Heart left ventricle (tissue), 16 donors: ENCODE data around the gene MVB12B. TPM values are rescaled to one million over a fixed set of nuclear protein-coding genes. Genes with fewer than 3 reads are reported as not detected.

Experiments used
- ATAC-seq, 4 donors: fragments of 200-7000 bp; cut with Tn5 transposase; one replicate each; pipeline ENCODE4 v1.9.1; 2020 to 2022; ENCODE audit warnings: moderate library complexity in 4 of 4, mild to moderate bottlenecking in 3 of 4, moderate number of reproducible peaks in 1 of 4
- DNase-seq, 5 donors: peaks; one replicate each; pipeline ENCODE4 v3.0.0-alpha.2; 2020
- H3K27ac ChIP-seq, 12 donors: fragments of 200-600 bp; sonication (generic) in 4 of 12; one replicate each; pipeline versions ENCODE4 v1.5.0 to v1.8.0; 2016 to 2022; ENCODE audit warnings: mild to moderate bottlenecking in 2 of 12
- H3K27me3 ChIP-seq, 9 donors: fragments of 200-600 bp; sonication (generic) in 2 of 9; one replicate each; pipeline versions ENCODE4 v1.5.1 to v1.8.0; 2016 to 2022; ENCODE audit warnings: mild to moderate bottlenecking in 3 of 9
- H3K36me3 ChIP-seq, 9 donors: fragments of 200-600 bp; sonication (generic) in 2 of 9; one replicate each; pipeline versions ENCODE4 v1.5.0 to v1.8.0; 2018 to 2022; ENCODE audit warnings: mild to moderate bottlenecking in 2 of 9
- H3K4me1 ChIP-seq, 12 donors: fragments of 200-600 bp; sonication (generic) in 4 of 12; one replicate each; pipeline versions ENCODE4 v1.5.0 to v1.8.0; 2016 to 2022; ENCODE audit warnings: mild to moderate bottlenecking in 3 of 12
- H3K4me3 ChIP-seq, 12 donors: fragments of 200-600 bp; sonication (generic) in 4 of 12; one replicate each; pipeline versions ENCODE4 v1.5.0 to v1.8.0; 2017 to 2022; ENCODE audit warnings: mild to moderate bottlenecking in 9 of 12, moderate library complexity in 4 of 12
- H3K9me3 ChIP-seq, 12 donors: fragments of 200-600 bp; sonication (generic) in 4 of 12; one replicate each; pipeline versions ENCODE4 v1.5.0 to v1.8.0; 2016 to 2022; ENCODE audit warnings: mild to moderate bottlenecking in 1 of 12
- POLR2A ChIP-seq, 2 donors: fragments of 450-650 bp; IDR thresholded peaks; one replicate each; pipeline ENCODE4 v1.6.1; 2017; ENCODE audit warnings: antibody characterized with exemption in 2 of 2, mild to moderate bottlenecking in 2 of 2, moderate library complexity in 2 of 2
- WGBS, 4 donors: extraction: QIAGEN DNeasy Blood & Tissue Kit in 2 of 4; methylation state at CpG; one replicate each; pipeline versions ENCODE4 v1.1.5 to v1.1.7; 2013 to 2018; 5-methylcytosine and 5-hydroxymethylcytosine counted together
- intact Hi-C, 10 donors: fragments of 100-400 bp; cut with DNase I; formaldehyde crosslinking; loops; one replicate each; pipeline versions ENCODE4 v1.11.1 to v1.14.2; 2022
- polyA plus RNA-seq, 2 donors: library from polyadenylated mRNA; stranded (reverse); fragments of 200-250 nt; gene quantifications; one replicate each; pipeline ENCODE4 v1.2.3, GENCODE V29; 2013
- total RNA-seq, 9 donors: library from RNA; depleted of rRNA in 2 of 9; stranded (reverse); fragments of >200 nt in 2 of 9; fragmentation: NEBNext Ultra II Directional in 3 of 9; extraction: Animal tissue kit (Norgen Biotek cat#: 25700) in 3 of 9; gene quantifications; one replicate each; pipeline versions ENCODE4 v1.1.0 to v1.2.4, GENCODE V29; 2016 to 2023
- TF ChIP-seq, protein P1 (sequence below), 12 donors: fragments of 200-600 bp; sonication (generic) in 4 of 12; IDR thresholded peaks; one replicate each; pipeline versions ENCODE4 v1.5.0 to v1.8.0; 2018 to 2022; ENCODE audit warnings: antibody characterized with exemption in 12 of 12, mild to moderate bottlenecking in 5 of 12
- donor health status: ischemic (EF 13 %, LVEDD 7.1; RV severe dilation, severe dysfunction).
- donor health status: healthy with polysubstance abuse.
- donor health status: DM: no; HTN: yes; CAD: no.
- donor health status: DM: no; HTN: no; CAD: no.
- donor health status: ischemic (EF 25% LVEDD 6.9; RV normal size, moderate dysfunction).
- donor health status: ischemic (EF 25% LVEDD 5.7; RV mildly dilated, moderate dysfunction).
- donor health status: healthy.
- donor health status: DM: yes; HTN: yes; CAD: no.
- donor health status: ischemic (EF 35%, LVEDD 5.7; RV mildly dilated, moderate dysfunction).
- donor health status: nonischemic (EF 11% LVEDD 7.7; RV severe dilation, severe dysfunction).
- donor health status: DM: yes; HTN: yes; CAD: no.
- donor health status: PGD.
- donor health status: ischemic (EF 29% LVEDD 5.4; RV normal size, mild dysfunction).
- donor health status: nonischemic (EF 23%, LVEDD 6.1; RV moderate dilation, normal function).

Gene MVB12B
- total and polyA plus RNA-seq, 11 donors, result 4.9 to 16.2 (median 11.0) TPM

DNA sequence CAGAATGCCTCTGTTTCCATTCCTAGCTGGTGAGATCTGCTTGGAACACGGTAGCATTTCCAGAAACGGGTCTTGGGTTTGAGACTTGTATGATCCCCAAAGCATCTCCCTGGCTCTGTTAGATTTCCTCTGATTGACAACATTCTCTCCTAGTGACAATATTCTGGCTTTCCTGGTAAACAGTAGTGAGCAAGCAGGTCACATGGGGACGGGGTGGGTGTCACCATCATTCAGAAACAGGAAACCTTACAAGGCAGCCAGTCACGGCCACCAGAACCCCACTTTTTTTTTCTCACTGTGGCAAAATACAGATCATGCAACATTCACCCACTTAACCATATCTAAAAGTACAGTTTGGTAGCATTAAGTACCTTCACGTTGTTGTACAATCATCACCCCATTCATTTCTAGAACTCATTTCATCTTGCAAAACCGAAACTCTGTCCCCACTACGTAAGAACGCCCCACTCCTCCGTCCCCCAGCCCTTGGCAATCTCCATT, 197.0 kb downstream of the MVB12B start:
- Histone ChIP-seq H3K4me3 (peak overlapping the region in 1 of 12 donors; percentile 43), H3K36me3 (no peaks in the 10 kb centered on the region), H3K27ac (peak overlapping the region in 4 of 12 donors; percentile 11 to 46 (median 21)), H3K4me1 (peaks cover 0 to 31% (median 3%) of the 10 kb centered on the region in 12 donors), H3K9me3 (no peaks in the 10 kb centered on the region), H3K27me3 (peaks cover 7 to 74% (median 20%) of the 10 kb centered on the region in 9 donors)
- TF ChIP-seq, protein P1, sequence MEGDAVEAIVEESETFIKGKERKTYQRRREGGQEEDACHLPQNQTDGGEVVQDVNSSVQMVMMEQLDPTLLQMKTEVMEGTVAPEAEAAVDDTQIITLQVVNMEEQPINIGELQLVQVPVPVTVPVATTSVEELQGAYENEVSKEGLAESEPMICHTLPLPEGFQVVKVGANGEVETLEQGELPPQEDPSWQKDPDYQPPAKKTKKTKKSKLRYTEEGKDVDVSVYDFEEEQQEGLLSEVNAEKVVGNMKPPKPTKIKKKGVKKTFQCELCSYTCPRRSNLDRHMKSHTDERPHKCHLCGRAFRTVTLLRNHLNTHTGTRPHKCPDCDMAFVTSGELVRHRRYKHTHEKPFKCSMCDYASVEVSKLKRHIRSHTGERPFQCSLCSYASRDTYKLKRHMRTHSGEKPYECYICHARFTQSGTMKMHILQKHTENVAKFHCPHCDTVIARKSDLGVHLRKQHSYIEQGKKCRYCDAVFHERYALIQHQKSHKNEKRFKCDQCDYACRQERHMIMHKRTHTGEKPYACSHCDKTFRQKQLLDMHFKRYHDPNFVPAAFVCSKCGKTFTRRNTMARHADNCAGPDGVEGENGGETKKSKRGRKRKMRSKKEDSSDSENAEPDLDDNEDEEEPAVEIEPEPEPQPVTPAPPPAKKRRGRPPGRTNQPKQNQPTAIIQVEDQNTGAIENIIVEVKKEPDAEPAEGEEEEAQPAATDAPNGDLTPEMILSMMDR (IDR thresholded peaks at IDR 0.05), result no peak
- TF ChIP-seq POLR2A (IDR thresholded peaks at IDR 0.05), result no peak
- peak in 3 of 4 donors; percentile 31 to 63 (median 32) for ATAC-seq
- DNase-seq, result no peak
- 55 to 61% (median 57%) methylated on average over 9 of the region's 9 CpGs for WGBS, 4 donors
- intact Hi-C loops, result no loop called here

DNA sequence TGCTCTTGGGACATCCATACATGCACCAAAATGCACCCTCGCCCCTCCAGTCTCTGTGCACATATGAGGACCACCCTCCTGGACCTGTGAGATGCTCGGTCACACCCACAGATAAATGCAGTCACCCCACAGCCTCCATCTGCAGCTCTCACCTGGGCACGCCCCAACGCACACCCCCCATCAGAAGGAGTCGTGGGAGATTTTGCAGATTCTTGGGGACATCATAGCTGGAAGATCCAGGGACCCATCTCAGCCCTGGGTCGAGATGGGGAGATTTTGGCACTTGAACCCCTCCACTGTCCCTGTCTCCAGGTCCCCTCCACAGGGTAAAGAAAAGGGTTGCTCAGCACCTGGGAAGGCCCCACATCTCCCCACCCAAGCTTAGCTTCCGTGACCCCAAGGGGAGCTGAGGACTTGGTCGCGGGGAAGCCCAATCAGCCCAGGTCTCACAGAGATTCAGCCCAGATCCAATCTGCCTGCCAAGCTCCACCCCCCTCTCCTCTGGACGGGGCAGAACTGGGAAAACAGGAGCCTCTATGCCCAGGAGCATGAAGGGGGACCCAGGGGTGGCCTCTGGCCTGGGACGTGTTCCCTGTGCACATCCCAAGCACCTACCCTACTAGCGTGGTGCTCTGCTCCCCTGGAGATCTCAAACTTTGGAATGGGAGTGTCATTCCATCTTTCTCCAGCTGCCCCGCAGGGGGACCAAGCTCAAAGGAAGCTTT, 197.9 kb downstream of the MVB12B start:
- peak overlapping the region in 1 of 12 donors; percentile 43 for H3K4me3 ChIP-seq
- WGBS, 4 donors, result 64 to 76% (median 72%) methylated on average over 10 to 13 of the region's 13 CpGs
- ATAC-seq (no peak), DNase-seq (no peak)
- H3K4me1 ChIP-seq, result peaks cover 0 to 31% (median 3%) of the 10 kb centered on the region in 12 donors
- peak overlapping the region in 1 of 12 donors; percentile 11 for H3K27ac ChIP-seq
- intact Hi-C loops, result no loop called here
- H3K36me3 ChIP-seq, result no peaks in the 10 kb centered on the region
- H3K27me3 ChIP-seq, result peaks cover 5 to 66% (median 13%) of the 10 kb centered on the region in 9 donors
- no peak for TF ChIP-seq POLR2A (IDR thresholded peaks at IDR 0.05)
- TF ChIP-seq, protein P1 (IDR thresholded peaks at IDR 0.05), result no peak
- no peaks in the 10 kb centered on the region for H3K9me3 ChIP-seq

DNA sequence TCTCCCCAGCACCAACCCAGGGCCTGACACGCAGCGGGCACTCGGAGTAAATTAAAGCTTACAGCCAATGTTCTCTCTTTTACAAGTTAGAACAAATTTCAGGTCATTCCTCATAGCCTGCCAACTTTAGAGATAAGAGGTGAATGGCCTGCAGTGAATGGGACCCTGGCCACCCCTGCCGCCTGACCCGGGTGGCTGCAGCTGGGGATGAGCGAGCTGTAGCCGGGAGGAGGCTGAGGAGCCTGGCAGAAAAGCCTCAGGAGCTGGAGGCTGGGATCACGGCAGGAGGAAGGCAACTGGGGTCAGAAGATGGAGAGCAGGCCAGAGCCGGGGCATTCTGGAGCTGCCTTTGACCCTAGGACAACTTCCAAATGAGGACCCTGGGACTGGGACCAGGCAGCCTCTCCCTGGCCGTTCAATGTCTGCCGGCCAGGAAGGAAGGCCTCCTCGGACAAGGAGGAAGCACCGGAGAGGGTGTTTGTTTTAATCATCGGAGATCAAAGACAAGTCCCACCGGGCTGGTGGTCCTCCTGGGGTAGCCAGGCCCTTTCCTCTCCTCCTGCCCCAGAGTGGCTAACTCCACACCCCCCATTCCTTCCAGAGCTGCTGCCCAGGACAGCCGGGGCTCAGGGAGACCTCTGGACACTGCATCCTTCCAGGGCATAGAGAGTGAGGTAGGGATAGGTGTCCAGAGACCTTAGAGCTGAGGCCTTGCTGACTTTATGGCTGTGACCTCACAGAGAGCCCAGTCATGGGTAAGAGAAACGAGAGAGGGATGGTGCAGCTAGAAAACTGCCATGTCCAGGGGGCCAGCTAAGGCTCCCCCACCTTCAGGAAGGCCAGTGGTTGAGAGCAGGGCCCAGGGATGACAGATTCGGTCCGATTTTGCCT, 199.8 kb downstream of the MVB12B start:
- WGBS, 4 donors, result 67 to 77% (median 71%) methylated on average over 16 to 19 of the region's 19 CpGs
- H3K4me1 ChIP-seq, result peaks cover 0 to 36% (median 3%) of the 10 kb centered on the region in 12 donors
- no peaks in the 10 kb centered on the region for H3K36me3 ChIP-seq
- H3K4me3 ChIP-seq, result no peak overlapping the region
- no peaks in the 10 kb centered on the region for H3K9me3 ChIP-seq
- no peak overlapping the region for H3K27ac ChIP-seq
- DNase-seq, result no peak
- peaks cover 0 to 48% (median 7%) of the 10 kb centered on the region in 9 donors for H3K27me3 ChIP-seq
- intact Hi-C loops, result no loop called here
- ATAC-seq, result no peak
- no peak for TF ChIP-seq POLR2A (IDR thresholded peaks at IDR 0.05)

DNA sequence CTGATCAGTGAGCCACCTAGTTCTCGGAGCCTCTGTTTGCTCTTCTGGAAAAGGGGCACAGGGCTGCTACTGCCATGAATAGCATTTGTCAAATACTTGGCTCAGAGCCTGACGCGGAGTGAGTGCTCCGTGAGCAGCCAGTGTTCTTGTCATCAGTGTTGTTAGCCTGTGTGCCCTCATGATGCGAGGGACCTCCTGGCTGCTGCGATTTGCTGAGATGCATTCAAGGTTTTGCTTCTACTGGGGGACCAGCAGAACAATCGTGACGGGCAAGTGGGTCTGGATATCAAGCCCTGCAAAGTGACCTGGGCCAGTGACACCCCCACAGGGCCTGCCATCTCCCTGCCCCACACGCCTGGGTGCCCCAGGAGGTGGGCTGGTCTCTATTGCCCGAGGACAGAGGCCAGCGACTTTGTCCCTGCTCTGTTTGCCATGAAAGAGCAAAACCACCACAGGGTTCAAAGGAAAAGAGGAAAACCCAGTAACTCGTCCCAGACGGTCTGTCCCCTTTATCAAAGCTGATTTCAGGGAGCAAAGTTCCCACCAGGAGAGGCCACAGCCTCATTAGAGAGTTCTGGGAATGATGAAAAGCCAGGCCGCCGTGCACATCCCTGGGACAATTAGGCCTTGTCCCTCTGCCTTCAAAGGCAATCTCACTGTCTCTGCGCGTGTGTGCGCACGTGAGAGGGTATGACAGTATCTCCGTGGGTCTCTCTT, 200.6 kb downstream of the MVB12B start:
- H3K27me3 ChIP-seq, result peaks cover 0 to 40% (median 5%) of the 10 kb centered on the region in 9 donors
- no peaks in the 10 kb centered on the region for H3K36me3 ChIP-seq
- TF ChIP-seq POLR2A (IDR thresholded peaks at IDR 0.05), result no peak
- TF ChIP-seq, protein P1 (IDR thresholded peaks at IDR 0.05), result no peak
- no peak for ATAC-seq
- peaks cover 0 to 44% (median 6%) of the 10 kb centered on the region in 12 donors for H3K4me1 ChIP-seq
- no peak overlapping the region for H3K4me3 ChIP-seq
- intact Hi-C loops, result no loop called here
- H3K27ac ChIP-seq, result no peak overlapping the region
- DNase-seq, result no peak
- H3K9me3 ChIP-seq, result no peaks in the 10 kb centered on the region
- 80 to 88% (median 86%) methylated on average over 18 to 20 of the region's 20 CpGs for WGBS, 4 donors
